Left kidney (tissue), 2 donors: ENCODE data around the gene EYS. TPM values are rescaled to one million over a fixed set of nuclear protein-coding genes. Genes with fewer than 3 reads are reported as not detected.
"Not testable (repeated sequence)": the region's sequence is repeated elsewhere in the genome, so short reads cannot be mapped to it uniquely, and the experiment has no call there.

Source experiments
- DNase-seq: peaks from one replicate; pipeline ENCODE4 v3.0.0-alpha.2; 2013
- polyA plus RNA-seq: library from polyadenylated mRNA; unstranded; fragments of 120-200 nt; gene quantifications from one replicate; pipeline ENCODE4 v1.2.1, GENCODE V29; 2013; ENCODE audit not compliant: insufficient read length

EYS gene
- polyA plus RNA-seq, 1 donor = 0.96 TPM

DNA sequence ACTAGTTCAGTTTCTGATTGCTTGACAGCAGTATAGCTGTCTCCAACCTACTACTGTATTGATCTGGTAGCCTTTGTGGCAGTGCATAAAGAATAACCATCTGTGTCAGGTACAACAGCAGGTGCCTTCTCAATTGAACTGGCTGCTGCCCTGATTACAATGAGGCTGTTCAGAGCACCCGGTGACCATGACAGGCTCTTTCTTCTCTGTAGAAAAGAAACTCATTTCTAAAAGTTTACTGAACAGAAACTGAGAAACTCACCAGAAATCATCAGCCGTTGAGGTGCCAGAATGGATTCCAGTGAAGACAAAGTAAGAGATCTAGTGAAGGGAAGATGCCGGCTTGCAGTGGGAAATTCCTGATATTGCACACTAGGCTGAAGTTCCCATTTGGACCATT lies 1117.1 kb downstream of the EYS start:
- DNase-seq = no peak

DNA sequence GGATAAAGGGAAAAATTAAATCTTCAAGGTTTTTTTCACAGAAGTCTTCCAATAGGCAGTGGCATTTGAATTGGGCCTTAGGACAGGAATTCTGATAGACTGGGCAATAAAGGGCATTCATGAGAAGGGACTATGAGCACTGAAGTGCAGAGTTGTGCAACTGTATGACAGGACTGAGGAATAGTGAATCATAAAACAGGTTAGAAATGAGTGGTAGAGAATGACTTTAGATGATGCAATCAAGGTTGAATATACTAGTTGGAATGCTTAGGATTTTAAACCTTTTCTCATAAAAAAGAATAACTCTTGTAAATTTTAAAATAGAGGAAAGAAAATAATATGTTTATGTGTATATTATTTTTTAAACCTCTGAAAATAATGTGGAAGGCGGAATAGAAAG lies 1126.7 kb downstream of the EYS start:
- no peak for DNase-seq

DNA sequence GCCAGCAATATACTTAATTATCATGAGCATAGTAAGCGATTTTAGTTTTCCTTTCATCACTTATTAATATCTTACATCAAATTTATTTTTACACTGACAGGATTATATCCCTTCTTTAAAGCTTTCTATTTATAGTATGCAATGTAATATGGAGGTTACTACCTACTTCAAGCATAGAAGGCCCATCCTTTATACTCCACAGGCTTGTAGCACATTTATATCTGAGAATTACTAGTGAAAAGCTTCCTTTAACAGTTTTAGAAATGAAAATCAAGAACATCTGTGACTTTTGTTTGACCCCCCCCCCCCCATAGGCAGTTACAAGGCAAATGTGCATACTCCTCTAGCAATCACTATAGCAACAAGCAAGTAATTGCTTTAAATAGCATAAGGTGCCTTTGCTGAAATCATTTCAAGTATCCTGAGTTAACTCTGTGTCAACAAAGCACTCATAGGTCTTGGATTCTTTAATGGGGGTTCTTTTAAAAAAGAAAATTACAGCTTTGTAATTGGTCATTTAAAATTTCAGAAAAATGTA lies 1153.7 kb downstream of the EYS start:
- no peak for DNase-seq

DNA sequence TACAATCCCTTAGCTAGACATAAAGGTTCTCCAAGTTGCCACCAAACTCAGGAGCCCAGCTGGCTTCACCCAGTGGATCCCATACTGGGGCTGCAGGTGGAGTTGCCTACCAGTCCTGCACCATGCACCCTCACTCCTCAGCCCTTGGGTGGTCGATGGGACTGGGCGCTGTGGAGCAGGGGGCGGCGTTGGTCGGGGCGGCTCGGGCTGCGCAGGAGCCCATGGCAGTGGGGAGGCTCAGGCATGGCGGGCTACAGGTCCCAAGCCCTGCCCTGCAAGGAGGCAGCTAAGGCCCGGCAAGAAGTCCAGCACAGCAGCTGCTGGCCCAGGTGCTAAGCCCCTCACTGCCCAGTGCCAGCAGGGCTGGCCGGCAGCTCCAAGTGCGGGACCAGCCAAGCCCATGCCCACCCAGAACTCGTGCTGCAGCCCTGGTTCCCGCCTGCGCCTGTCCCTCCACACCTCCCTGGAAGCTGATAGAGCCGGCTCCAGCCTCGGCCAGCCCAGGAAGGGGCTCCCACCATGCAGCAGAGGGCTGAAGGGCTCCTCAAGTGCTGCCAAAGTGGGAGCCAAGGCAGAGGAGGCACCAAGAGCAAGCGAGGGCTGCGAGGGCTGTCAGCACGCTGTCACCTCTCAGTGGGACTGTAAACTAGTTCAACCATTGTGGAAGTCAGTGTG lies 1159.3 kb downstream of the EYS start:
- no peak for DNase-seq

DNA sequence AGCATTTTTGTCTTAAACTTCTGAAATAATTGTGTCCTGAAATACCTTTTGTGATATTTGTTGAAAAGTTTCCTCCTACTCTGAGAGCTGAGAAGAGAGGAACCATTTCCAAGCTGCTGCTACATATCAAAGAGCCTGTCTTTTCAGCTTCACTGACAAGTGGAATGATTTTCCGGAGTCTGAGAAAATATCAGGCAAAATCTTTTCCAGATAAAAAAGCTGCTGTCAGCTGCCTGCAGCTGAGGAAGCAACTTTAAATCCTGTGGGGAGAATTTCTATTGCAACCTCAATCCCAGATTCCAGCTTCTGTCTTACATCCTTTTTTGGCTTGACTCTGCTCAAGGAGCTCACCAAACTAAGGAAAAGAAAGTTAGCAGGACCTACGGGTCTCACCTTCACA lies 1167.1 kb downstream of the EYS start:
- no peak for DNase-seq

DNA sequence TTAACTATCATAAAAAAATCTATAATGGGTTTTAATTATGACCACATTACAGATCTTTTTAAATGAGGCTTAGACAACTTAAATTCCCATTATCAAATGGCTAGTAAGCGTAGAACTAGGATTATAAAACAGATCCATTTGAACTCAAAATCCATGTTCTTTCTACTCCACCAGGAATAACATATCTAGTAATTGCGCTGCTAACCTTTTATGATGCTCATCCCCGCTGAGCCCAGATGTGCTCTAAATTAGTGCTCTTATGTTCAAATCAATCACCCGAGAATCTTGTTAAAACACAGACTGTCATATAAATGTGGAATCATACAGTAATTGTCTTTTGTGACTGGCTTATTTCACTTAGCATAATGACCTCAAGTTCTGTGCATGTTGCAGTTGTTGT lies 1168.3 kb downstream of the EYS start:
- no peak for DNase-seq

DNA sequence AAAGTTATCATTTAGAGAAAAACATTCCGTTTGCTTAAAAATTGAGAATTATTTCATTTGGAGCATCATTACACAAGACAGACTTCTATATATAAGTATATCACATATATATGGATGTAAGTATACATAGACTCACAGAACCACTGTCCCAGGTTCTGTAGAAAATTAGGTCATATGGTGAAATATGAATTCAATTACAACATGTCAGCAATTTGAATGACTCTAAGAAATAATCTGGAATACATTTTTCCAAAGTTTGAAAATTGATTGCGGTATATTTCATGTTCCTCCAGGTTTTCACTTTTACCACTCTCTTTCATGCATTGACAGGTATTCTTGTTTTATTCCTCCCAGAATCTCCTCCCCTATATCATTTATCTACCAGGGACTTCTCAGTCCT lies 1179.1 kb downstream of the EYS start:
- no peak for DNase-seq

DNA sequence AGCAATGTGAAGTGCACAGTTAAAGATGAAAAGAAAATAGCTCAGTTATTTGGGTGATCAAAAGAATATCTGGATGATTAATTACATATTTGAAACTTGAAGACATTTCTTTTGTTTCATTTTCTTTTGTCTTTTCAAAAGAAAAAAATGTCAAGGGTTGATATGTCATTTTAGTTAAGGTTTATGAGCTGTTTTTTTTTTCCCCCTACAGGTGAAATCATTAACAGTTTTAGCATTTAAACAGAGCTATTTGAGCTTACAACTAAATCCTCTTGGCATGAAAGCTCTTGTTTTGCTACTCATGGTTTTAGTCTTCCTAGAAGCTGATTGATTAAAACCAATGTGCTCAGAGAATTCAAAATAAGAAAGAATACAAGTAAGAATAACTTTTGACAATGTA lies 1184.2 kb downstream of the EYS start:
- DNase-seq = no peak

DNA sequence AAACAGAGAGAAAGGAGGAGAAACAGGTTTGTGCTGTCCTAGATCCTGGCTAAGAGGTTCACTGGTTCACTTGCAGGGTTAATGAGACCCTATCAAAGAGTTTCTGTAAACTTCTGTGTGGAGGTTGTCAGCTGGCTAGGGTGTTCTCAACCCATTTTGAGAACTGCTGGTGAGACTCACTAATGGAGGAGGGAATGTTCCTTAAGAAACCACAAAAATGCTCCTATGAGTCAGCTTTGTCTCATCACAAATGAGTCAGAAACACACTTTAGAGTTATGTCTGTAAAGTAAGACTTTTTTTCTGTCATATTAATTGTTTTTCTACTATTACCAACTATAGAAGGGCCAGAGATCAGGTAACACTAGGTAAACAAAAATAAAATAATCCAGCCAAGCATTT lies 1187.0 kb downstream of the EYS start:
- no peak for DNase-seq

DNA sequence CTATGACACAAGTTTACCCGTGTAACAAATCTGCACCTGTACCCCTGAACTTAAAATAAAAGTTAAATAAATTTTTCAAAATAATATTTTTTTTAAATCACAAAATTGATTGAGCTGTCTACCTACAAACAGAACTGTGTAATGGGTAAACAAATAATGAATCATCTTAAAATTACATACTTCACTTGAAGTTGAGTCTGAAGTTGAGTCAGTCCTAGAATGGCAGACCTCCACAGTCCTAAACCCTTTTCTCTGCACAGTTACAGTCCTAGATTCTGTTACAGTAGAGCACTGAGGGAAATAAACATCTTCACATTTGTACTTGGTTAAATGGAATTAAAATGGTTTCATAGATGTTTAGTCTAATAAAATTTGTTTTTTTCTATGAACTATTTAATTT lies 1190.6 kb downstream of the EYS start:
- no peak for DNase-seq

DNA sequence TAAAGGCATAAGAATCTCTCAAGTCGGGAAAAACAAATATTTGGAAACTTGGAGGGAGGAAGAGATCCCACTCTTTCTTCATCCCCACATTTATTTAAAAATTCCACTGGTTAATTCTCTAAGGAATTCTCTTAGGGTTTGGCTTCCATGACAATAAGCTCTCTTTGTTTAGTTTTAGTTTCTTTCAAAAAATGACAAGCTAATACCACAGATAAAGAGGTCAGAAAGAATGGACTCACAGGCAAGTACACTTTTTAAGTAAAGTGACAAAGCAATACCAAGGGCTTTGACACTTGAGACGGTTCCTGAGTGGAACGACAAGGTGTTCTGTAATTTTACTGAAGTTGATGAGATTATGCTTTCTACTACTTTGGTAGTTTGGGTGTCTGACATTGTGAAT lies 1199.4 kb downstream of the EYS start:
- DNase-seq = no peak

DNA sequence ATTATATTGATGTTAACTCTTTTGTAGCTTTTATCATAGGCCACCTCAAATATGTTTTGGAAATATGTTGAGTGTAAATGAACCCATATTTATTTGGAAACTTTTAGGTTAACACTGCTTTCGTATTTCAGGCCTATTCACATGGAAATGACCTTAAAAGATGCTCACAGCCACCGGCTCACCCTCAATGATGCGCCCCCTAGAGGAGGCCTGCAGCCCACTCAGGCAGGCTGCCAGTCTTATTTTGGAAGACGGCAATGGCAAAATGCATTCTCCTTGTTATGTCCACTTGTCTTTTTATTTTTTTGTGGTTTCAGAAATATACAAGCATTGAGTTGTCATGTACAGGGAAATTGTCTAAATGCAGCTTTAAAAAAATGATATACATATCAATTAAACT lies 1201.7 kb downstream of the EYS start:
- no peak for DNase-seq

DNA sequence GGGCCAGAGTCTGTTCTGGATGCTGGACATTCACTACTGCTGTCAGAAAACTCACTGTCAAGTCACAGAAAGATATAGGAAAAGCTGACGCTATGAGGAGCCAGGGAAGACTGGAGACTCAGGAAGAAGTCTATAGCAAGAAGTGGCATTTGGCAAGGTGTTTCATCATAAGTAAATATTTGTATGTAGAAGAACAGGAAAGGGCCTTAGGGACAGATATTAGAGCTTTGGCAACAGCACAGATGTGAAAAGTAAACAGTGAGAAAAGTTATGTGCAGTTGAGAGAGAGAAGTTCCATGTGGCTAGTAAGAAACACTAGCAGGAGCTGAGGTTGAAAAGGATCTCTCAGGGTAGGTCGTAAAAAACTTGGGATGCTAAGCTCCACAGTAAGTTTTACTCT lies 1202.5 kb downstream of the EYS start:
- DNase-seq = no peak

DNA sequence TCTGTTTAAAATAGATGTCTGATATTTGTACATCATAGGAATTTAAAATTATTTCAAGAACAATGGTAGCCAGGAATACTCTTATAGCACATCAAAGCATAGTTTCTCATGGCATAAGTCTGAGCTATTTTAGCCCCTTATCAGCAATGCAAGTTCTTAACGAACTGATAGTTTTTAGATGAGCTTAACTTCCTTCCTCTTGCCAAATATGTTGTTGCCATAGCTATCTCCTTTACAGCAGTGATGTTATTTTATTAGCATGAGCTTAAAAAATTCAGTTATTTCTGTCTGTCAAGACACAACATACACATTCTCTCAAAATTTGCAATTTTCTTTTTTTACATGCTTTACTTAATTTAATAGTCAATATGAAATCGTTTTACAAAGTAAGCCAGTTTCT lies 1204.2 kb downstream of the EYS start:
- no peak for DNase-seq

DNA sequence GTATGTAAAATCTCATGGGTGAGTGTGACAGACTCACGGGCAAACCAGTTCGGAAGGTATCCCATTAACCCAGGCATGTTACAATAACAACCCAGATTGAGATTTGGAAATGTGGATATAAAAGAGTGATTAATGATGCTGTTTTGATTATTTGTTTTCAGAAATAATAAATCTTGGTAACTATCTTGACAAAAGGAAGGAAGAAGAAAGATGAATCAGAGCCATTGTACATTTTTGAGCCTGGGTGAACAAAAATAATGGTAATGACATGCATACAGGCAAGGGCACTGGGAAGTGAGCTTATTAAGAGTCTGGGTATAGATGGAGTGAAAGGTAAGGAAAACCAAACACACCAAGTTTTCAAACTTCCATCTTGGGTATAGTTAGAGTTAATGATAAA lies 1209.4 kb downstream of the EYS start:
- no peak for DNase-seq

DNA sequence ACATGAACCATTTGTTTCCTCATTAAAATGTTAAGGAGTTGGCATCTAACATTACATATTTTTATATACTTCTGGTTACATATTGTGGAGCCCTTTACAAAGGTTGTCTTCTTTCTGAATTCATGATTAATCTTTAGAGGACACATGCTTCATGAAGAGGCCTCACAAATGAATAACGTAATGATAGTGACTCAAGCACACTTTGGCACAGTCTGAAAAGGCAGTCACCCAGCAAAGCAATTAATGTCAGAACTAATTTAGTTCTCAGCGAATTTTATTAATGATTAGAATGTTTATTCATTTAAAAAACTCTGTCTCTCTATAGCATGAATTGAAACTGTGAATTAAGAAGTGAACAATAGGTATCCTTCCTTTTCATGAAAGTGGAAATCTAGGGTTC lies 1217.3 kb downstream of the EYS start:
- no peak for DNase-seq

DNA sequence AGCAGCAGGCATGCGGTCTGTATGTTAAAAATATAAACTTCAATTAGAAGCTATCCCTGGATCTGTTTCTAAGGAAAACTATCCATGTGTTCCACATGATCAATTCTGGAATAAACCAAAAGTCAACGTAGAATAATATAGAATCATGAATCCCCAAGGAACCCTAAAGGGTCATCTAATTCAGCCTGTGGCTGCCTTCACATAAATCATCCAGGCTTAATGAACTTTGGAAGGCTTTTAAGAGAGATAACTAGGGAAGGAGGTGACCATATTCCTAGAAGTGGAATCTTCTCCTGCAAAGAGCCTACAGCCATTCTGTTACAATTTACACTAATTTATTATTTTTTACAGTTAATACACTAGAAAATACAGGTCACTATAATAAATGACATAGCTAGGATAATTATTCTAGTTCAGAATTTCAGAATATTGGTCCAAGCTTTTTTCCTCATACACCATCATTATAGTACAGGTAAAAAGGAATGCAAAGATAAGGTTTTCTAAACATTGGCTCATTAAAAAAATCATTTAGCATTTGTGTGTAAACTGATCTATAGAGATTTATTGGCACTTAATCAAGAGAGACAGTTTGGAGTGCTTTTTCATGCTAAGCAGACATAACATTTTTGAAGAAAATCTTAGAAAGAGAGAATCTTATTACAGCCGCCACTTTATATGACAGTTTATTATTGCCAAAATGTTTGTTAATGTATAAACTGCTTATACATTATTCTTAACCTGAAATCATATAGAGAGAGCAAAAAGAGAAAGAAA lies 1220.3 kb downstream of the EYS start:
- DNase-seq = no peak

DNA sequence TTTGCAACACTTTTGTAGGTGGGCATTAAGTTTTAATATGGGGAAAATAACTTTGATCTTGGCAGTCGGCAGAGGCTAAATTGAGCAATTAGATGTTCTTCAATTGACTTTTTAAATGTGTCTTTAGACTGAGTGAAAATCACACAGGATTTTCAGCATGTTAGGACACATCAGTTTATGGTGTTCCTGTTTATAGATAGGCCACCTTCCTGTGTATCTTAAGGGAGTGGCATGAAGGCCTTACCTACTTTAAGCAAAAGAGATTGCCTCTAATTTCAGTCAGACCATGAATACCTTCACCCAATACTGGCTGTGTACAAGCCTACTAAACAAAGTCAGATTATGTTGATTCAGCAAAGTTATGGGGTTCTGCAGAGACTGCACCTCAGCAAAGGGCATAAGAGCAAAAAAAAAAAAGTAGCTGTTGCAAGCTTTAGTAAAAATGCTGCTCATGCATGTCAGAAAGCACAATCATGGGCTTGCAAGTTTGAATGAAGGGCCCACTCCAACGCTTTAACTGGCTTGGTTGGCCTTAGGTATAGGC lies 1223.0 kb downstream of the EYS start:
- no peak for DNase-seq

DNA sequence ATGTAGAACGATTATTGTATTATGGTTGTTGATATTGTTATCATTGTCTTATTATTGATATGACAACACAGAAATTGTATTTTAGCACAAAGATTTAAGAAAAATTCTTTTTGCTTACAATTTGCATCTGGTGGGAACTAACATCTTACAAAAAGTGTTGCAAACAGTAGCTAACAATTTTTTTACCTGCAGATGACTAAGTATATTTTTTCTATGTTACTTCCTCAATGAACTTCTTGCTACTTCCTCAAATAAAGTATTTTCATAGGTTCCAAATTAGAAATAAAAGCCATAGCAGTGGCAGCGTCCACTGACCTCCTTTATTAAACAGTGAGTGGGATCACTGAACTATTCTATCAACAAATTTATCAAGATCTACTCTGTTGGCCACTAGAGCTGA lies 1224.4 kb downstream of the EYS start:
- DNase-seq = no peak

DNA sequence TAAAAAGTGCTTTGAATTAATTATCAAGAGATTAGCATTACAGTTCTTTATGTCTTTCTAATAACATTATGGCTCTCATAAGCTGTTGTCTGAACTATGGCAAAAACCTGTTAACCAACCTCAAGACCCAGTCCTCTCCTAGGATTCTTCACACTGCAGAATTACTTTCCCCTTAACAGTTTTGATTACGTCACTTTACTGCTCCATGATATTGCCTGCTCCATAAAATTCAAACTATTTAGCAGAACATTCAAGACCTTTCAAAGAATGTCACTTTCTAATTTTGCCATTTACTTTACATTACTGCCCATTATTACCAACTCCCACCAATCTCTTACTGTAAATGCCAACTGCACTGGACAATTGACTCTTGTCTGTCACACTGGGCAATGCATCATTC lies 1227.9 kb downstream of the EYS start:
- no peak for DNase-seq

DNA sequence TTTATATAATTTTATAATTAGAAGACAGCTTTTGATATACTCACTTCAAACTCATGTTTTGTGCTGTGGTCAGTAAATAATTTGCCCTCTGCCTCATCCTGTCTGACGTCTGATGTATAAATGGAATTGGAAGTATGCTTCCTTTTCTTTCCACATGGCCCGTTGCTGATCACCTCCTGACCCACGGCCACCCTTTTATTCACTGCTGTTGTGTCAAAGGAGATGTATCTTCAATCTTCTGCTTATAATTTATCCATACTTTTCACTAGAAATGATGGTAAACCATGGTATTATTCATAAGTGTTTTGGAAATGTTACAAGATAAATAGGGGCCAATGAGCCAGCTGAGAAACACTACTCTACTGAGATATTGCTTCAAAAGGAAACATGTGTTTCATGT lies 1229.6 kb downstream of the EYS start:
- no peak for DNase-seq

DNA sequence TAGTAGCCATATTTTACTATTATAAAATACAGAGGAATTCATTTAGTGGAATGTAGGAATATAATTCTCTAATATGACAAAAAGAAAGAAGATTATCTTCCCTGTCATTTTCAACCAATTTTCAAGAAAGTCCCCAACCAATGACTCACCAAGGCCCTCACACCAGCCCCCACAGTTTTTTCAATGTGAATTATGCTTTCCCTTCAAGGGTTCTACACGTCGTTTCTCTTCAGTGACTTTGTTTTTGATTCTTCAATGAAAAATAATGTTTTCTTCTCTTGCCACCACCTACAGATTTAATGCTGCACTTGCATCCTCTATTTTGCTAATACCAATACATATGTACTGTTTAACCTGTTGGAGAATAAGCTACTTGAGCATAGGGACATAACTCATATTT lies 1230.1 kb downstream of the EYS start:
- no peak for DNase-seq

DNA sequence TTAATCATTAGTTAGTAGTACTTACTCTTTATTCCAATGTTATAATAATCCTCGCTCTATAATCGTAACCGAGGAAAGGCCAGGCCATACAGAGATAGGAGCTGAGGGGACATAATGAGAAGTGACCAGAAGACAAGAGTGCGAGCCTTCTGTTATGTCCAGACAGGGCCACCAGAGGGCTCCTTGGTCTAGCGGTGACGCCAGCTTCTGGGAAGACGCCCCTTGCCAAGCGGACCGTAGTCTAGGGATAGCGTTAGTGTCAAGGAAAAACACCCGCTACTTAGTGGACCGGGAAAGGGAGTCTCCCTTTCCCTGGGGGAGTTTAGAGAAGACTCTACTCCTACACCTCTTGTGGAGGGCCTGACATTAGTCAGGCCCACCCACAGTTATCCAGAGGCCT lies 1237.6 kb downstream of the EYS start:
- DNase-seq = not testable (repeated sequence)

DNA sequence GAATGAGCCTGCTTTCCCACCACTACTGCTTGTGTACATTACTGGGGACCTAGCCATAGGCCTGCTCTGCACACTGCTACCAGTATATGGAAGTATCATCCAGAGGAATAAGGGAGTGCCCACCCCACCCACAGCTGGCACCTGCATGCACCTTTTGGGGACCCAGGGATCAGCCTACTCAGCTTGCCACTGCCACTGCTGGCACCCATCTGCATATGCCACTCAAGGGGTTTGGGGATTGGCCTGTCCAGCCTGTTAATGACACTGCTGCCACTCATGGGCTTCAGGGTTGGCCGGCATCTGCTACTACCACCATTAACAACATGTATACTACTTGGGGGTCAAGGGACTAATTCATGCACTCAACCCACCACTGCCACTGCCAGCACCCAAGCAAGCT lies 1239.4 kb downstream of the EYS start:
- DNase-seq = no peak
